HepG2 (cell line): ENCODE results near the gene PHF2. TPM values are rescaled to one million over a fixed set of nuclear protein-coding genes. Genes with fewer than 3 reads are reported as not detected.

ENCODE experiments used
- ATAC-seq: fragments of 200-7000 bp; cut with Tn5 transposase; 3 replicates; pipeline ENCODE4 v1.9.1; 2020; ENCODE audit warnings: mild to moderate bottlenecking, moderate library complexity
- BruUV-seq: library from RNA; stranded (reverse); fragments of 400-500 nt; replicated peaks from 2 replicates; lab custom pipeline; 2021; lab: Mats Ljungman, UMichigan
- CTCF ChIA-PET: fragments of 300-600 bp; formaldehyde crosslinking; extraction: SDS; loops from one replicate; lab custom pipeline; 2021; ENCODE audit warnings: low total read pairs, inconsistent platforms, low intra/inter-chr PET ratio; lab: Yijun Ruan, JAX
- POLR2A ChIA-PET: fragments of 350-600 bp; sonication (Branson Sonifier 250); formaldehyde crosslinking; loops from one replicate; lab custom pipeline; 2020; ENCODE audit warnings: antibody characterized with exemption, inconsistent platforms; lab: Yijun Ruan, JAX
- DNase-seq: peaks from one replicate; pipeline ENCODE4 v3.0.0-alpha.2; 2015; ENCODE audit warnings: low spot score
- FAIRE-seq: peaks from 3 replicates; lab custom pipeline; 2011; peaks lifted over from hg19 to GRCh38; lab: Jason Lieb, UNC
- H2AFZ ChIP-seq: one replicate; pipeline ENCODE4 v1.6.1; 2011; ENCODE audit warnings: low read length, inconsistent platforms
- H3K27ac ChIP-seq: fragments of 300-600 bp; 3 replicates; pipeline ENCODE4 v1.8.0; 2011; ENCODE audit warnings: mixed run types, mild to moderate bottlenecking, mixed read lengths, low read length, inconsistent platforms; ENCODE audit not compliant: insufficient read depth; ENCODE audit errors: extremely low read length
- H3K27me3 ChIP-seq, 2 experiments: fragments of 200-600 bp in 1 of 2; 2 replicates in 1 of 2; 3 replicates in 1 of 2; pipeline versions ENCODE4 v1.6.0 to v1.8.0; 2011; ENCODE audit warnings: low read length in 2 of 2, mild to moderate bottlenecking in 2 of 2, moderate library complexity in 2 of 2, inconsistent platforms in 1 of 2; ENCODE audit not compliant: insufficient read depth in 2 of 2, control insufficient read depth in 1 of 2
- H3K36me3 ChIP-seq, 2 experiments: fragments of 200-600 bp in 1 of 2; replicated peaks in 1 of 2; 2 replicates in 1 of 2; 3 replicates in 1 of 2; pipeline versions ENCODE4 v1.5.1 to v1.8.0; 2011; ENCODE audit warnings: low read length in 2 of 2, inconsistent platforms in 1 of 2; ENCODE audit not compliant: insufficient read depth in 2 of 2, control insufficient read depth in 1 of 2
- H3K4me1 ChIP-seq: 2 replicates; pipeline ENCODE4 v1.5.1; 2012; ENCODE audit warnings: low read length, inconsistent platforms; ENCODE audit not compliant: insufficient read depth
- H3K4me2 ChIP-seq: 2 replicates; pipeline ENCODE4 v1.6.0; 2011; ENCODE audit warnings: low read depth, low read length, inconsistent platforms
- H3K4me3 ChIP-seq, 3 experiments: fragments of 200-600 bp in 1 of 3; sonication (generic), shearing (Covaris generic) in 1 of 3; replicated peaks in 1 of 3; 2 replicates each; pipeline ENCODE4 v1.5.1; 2011 to 2016; ENCODE audit warnings: low read length in 3 of 3, inconsistent platforms in 2 of 3, low read depth in 2 of 3, mild to moderate bottlenecking in 2 of 3, control low read depth in 1 of 3, mixed read lengths in 1 of 3; ENCODE audit not compliant: insufficient read depth in 1 of 3
- H3K79me2 ChIP-seq: one replicate; pipeline ENCODE4 v1.6.1; 2011; ENCODE audit warnings: low read length, inconsistent platforms; ENCODE audit not compliant: insufficient read depth
- H3K9ac ChIP-seq: 2 replicates; pipeline ENCODE4 v1.6.0; 2011; ENCODE audit warnings: mild to moderate bottlenecking, low read depth, low read length, inconsistent platforms; ENCODE audit not compliant: insufficient read depth
- H3K9me3 ChIP-seq: 2 replicates; pipeline ENCODE4 v1.5.1; 2012; ENCODE audit warnings: mild to moderate bottlenecking, low read length
- H4K20me1 ChIP-seq: 2 replicates; pipeline ENCODE4 v1.6.0; 2011; ENCODE audit warnings: inconsistent platforms, mild to moderate bottlenecking, low read length, moderate library complexity; ENCODE audit not compliant: insufficient read depth
- CBX5 ChIP-seq: sonication (generic); formaldehyde crosslinking; IDR thresholded peaks from 2 replicates; pipeline ENCODE4 v1.4.0; 2020; ENCODE audit warnings: missing genetic modification reagents, borderline replicate concordance
- FOSL1 ChIP-seq: sonication (generic); formaldehyde crosslinking; IDR thresholded peaks from 2 replicates; pipeline ENCODE4 v1.9.0; 2021; ENCODE audit warnings: missing genetic modification reagents, borderline replicate concordance
- HNRNPUL1 ChIP-seq: fragments of 200-400 bp; formaldehyde crosslinking; IDR thresholded peaks from 2 replicates; pipeline ENCODE4 v1.6.1; 2017; ENCODE audit warnings: low read depth, mild to moderate bottlenecking, low read length, moderate library complexity
- IRF2 ChIP-seq: IDR thresholded peaks from 2 replicates; pipeline ENCODE4 v1.6.1; 2018; ENCODE audit warnings: missing genetic modification reagents, missing compliant biosample characterization
- KLF6 ChIP-seq: IDR thresholded peaks from 2 replicates; pipeline ENCODE4 v1.8.0; 2016; ENCODE audit warnings: missing biosample characterization, missing genetic modification reagents
- MTF1 ChIP-seq: sonication (generic); formaldehyde crosslinking; IDR thresholded peaks from 2 replicates; pipeline ENCODE4 v1.5.0; 2020; ENCODE audit warnings: missing genetic modification reagents
- SAFB2 ChIP-seq: sonication (generic); formaldehyde crosslinking; IDR thresholded peaks from 2 replicates; pipeline ENCODE4 v1.5.1; 2020; ENCODE audit warnings: missing genetic modification reagents, low read depth, mild to moderate bottlenecking, borderline replicate concordance
- SCMH1 ChIP-seq: sonication (generic); formaldehyde crosslinking; IDR thresholded peaks from 2 replicates; pipeline ENCODE4 v1.9.0; 2021; ENCODE audit warnings: missing genetic modification reagents, mild to moderate bottlenecking, borderline replicate concordance
- SNAPC2 ChIP-seq: sonication (generic); formaldehyde crosslinking; IDR thresholded peaks from 2 replicates; pipeline ENCODE4 v1.8.1; 2022; ENCODE audit warnings: mild to moderate bottlenecking, missing genetic modification reagents
- ZBTB1 ChIP-seq: sonication (generic); formaldehyde crosslinking; IDR thresholded peaks from 2 replicates; pipeline ENCODE4 v1.4.0; 2020; ENCODE audit warnings: missing genetic modification reagents, borderline replicate concordance
- ZFP36L1 ChIP-seq: sonication (generic); formaldehyde crosslinking; IDR thresholded peaks from 2 replicates; pipeline ENCODE4 v1.8.0; 2022; ENCODE audit warnings: mild to moderate bottlenecking, missing genetic modification reagents, moderate library complexity
- ZNF121 ChIP-seq: sonication (generic); formaldehyde crosslinking; IDR thresholded peaks from 2 replicates; pipeline ENCODE4 v1.5.0; 2020; ENCODE audit warnings: mild to moderate bottlenecking, missing genetic modification reagents
- ZNF446 ChIP-seq: sonication (generic); formaldehyde crosslinking; IDR thresholded peaks from 2 replicates; pipeline ENCODE4 v1.5.0; 2020; ENCODE audit warnings: mild to moderate bottlenecking, missing genetic modification reagents
- ZNF460 ChIP-seq: sonication (generic); formaldehyde crosslinking; IDR thresholded peaks from 2 replicates; pipeline ENCODE4 v1.5.1; 2020; ENCODE audit warnings: missing genetic modification reagents, mild to moderate bottlenecking, borderline replicate concordance
- ZNF720 ChIP-seq: sonication (generic); formaldehyde crosslinking; IDR thresholded peaks from 2 replicates; pipeline ENCODE4 v1.4.0; 2020; ENCODE audit warnings: missing genetic modification reagents
- ZNF879 ChIP-seq: sonication (generic); formaldehyde crosslinking; IDR thresholded peaks from 2 replicates; pipeline ENCODE4 v1.8.1; 2023; ENCODE audit warnings: missing genetic modification reagents
- WGBS: methylation state at CpG from one replicate; pipeline ENCODE4 v1.1.6; 2017; ENCODE audit warnings: low lambda C conversion rate; 5-methylcytosine and 5-hydroxymethylcytosine counted together
- in situ Hi-C: cut with HindIII; loops from 2 replicates; pipeline ENCODE4 v1.10.0; 2017; ENCODE audit warnings: low pct_unique_long_range_greater_than_20kb; ENCODE audit not compliant: extremely low pct_ligation_motif_present
- intact Hi-C: fragments of 100-400 bp; cut with micrococcal nuclease; formaldehyde crosslinking; loops from one replicate; pipeline ENCODE4 v1.10.0; 2022; ENCODE audit not compliant: unreplicated experiment
- polyA plus RNA-seq, 8 experiments: library from polyadenylated mRNA; depleted of rRNA in 3 of 8; stranded (reverse) in 7 of 8; unstranded in 1 of 8; fragments of >200 nt; fragmentation: Illumina TruSeq in 4 of 8; extraction: Trizol in 4 of 8; gene quantifications; 2 replicates each; pipeline versions ENCODE4 v1.2.1 to v1.2.3, GENCODE V29; 2011 to 2016; ENCODE audit warnings: low read depth in 4 of 8, missing spikeins in 1 of 8, mixed read lengths in 1 of 8; ENCODE audit not compliant: insufficient read depth in 1 of 8
- total RNA-seq, 5 experiments: library from RNA; depleted of rRNA; stranded (reverse); fragments of >200 nt; fragmentation: Illumina TruSeq; extraction: Trizol; gene quantifications; 2 replicates each; pipeline ENCODE4 v1.2.3, GENCODE V29; 2016; ENCODE audit warnings: low read depth in 1 of 5
- TF ChIP-seq, protein P1 (sequence below): sonication (generic); formaldehyde crosslinking; conservative IDR thresholded peaks from 2 replicates; pipeline ENCODE4 v1.4.0; 2020; ENCODE audit warnings: missing genetic modification reagents

Gene PHF2
- total and polyA plus RNA-seq, 2 of the 13 experiments (the other 11 are each of a cell fraction or from before 2014, with no cell fraction given) = 6.6 to 9.1 TPM

DNA sequence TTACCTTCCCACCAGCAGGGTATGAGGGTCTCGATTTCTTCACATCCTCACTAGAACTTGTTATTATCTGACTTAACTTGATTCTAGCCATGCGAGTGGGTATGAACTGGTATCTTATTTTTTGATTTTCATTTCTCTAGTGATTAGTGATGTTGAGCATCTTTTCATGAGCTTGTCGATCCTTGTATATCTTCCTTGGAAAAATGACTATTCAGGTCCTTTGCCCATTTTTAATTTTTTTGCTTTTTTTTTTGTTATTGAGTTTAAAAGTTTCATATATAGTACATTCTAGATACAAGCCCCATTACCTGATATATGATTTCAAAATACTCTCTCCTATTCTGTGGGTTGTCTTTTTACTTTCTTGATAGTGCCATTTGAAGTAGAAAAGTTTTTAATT lies 61.5 kb downstream of the PHF2 start:
- no peak for ATAC-seq
- ChIA-PET CTCF (no interaction called here), POLR2A (no interaction called here)
- no peaks in the 10 kb centered on the region for H4K20me1 ChIP-seq
- BruUV-seq = no TSS peak
- H3K4me3 ChIP-seq = no peak overlapping the region
- intact Hi-C loops (no loop called here), in situ Hi-C loops (no loop called here)
- H3K36me3 ChIP-seq = peaks cover 4 to 23% of the 10 kb centered on the region in 2 experiments; a peak in 4 of 5 replicates
- no peaks in the 10 kb centered on the region for H3K27me3 ChIP-seq
- peaks cover 7% of the 10 kb centered on the region; the same call in 1 of the 2 replicates for H3K9me3 ChIP-seq
- no peaks in the 10 kb centered on the region for H3K79me2 ChIP-seq
- DNase-seq = no peak
- no peak overlapping the region for H2AFZ ChIP-seq
- H3K9ac ChIP-seq = no peak overlapping the region
- TF ChIP-seq, protein P1, sequence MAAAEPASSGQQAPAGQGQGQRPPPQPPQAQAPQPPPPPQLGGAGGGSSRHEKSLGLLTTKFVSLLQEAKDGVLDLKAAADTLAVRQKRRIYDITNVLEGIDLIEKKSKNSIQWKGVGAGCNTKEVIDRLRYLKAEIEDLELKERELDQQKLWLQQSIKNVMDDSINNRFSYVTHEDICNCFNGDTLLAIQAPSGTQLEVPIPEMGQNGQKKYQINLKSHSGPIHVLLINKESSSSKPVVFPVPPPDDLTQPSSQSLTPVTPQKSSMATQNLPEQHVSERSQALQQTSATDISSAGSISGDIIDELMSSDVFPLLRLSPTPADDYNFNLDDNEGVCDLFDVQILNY (CRISPR knock-in tag) = no peak
- TF ChIP-seq MTF1 (no peak), SNAPC2 (CRISPR knock-in tag) (no peak), ZFP36L1 (no peak), CBX5 (no peak), FOSL1 (CRISPR knock-in tag) (no peak), ZNF460 (CRISPR knock-in tag) (no peak), ZNF720 (no peak), ZNF446 (no peak), ZNF121 (CRISPR knock-in tag) (no peak)
- no peaks in the 10 kb centered on the region for H3K4me1 ChIP-seq
- H3K4me2 ChIP-seq = no peak overlapping the region
- no peak overlapping the region for H3K27ac ChIP-seq
- peak; percentile 39 for FAIRE-seq
- WGBS = 93% methylated on average over 3 of the region's 3 CpGs

DNA sequence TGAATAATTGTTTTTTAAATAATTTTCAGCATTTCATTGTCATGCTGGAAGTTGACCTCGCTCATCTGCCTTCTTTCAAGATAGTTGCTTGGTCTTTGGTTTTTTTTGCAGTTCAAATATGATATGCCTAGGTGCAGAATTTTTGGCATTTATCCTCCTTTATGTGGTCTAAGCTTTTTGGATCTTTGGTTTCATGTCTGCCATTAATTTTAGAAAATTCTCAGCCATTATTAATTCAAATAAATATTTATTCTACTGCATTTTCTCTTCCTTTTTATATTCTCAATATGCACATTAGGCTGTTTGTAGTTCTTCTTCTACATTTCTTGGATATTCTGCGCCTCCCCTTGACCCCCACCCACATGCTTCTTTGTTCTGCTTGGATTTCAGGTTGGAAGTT lies 63.6 kb downstream of the PHF2 start:
- H3K4me3 ChIP-seq = no peak overlapping the region
- no peaks in the 10 kb centered on the region for H3K4me1 ChIP-seq
- no peak overlapping the region for H3K9ac ChIP-seq
- no peaks in the 10 kb centered on the region for H3K27me3 ChIP-seq
- no peak for FAIRE-seq
- intact Hi-C loops = no loop called here
- ChIA-PET POLR2A (no interaction called here), CTCF (no interaction called here)
- no TSS peak for BruUV-seq
- DNase-seq = no peak
- 94% methylated on average over 2 of the region's 2 CpGs for WGBS
- no peaks in the 10 kb centered on the region for H4K20me1 ChIP-seq
- peaks cover 7% of the 10 kb centered on the region; the same call in 1 of the 2 replicates for H3K9me3 ChIP-seq
- H3K79me2 ChIP-seq = no peaks in the 10 kb centered on the region
- H3K4me2 ChIP-seq = no peak overlapping the region
- in situ Hi-C loops = no loop called here
- TF ChIP-seq ZNF879 (no peak), ZBTB1 (CRISPR knock-in tag) (no peak), SAFB2 (CRISPR knock-in tag) (no peak), HNRNPUL1 (no peak), IRF2 (CRISPR knock-in tag) (no peak), KLF6 (CRISPR knock-in tag) (no peak), SCMH1 (CRISPR knock-in tag) (no peak)
- H2AFZ ChIP-seq = no peak overlapping the region
- H3K27ac ChIP-seq = no peak overlapping the region
- no peak for ATAC-seq
- peaks cover 7 to 17% of the 10 kb centered on the region in 2 experiments; a peak in 4 of 5 replicates for H3K36me3 ChIP-seq
